K562 (cell line): ENCODE data around the gene NUAK1. TPM values are rescaled to one million over a fixed set of nuclear protein-coding genes. Genes with fewer than 3 reads are reported as not detected.

ENCODE experiments used
- ATAC-seq: fragments of 200-7000 bp; cut with Tn5 transposase; 3 replicates; pipeline ENCODE4 v1.9.1; 2020; ENCODE audit warnings: moderate library complexity
- BruUV-seq: library from RNA; stranded (reverse); fragments of 400-500 nt; replicated peaks from 2 replicates; lab custom pipeline; 2021; lab: Mats Ljungman, UMichigan
- CTCF ChIA-PET: fragments of 300-600 bp; formaldehyde crosslinking; extraction: SDS; loops from one replicate; lab custom pipeline; 2021; ENCODE audit warnings: low intra/inter-chr PET ratio; lab: Yijun Ruan, JAX
- POLR2A ChIA-PET: fragments of 300-600, 350-650 bp; sonication (Branson Sonifier 250); formaldehyde crosslinking; extraction: SDS; loops from one replicate; lab custom pipeline; 2021; ENCODE audit warnings: antibody characterized with exemption, inconsistent platforms; lab: Yijun Ruan, JAX
- DNase-seq, 4 experiments: peaks; one replicate each; pipeline versions ENCODE4 v3.0.0 to v3.0.0-alpha.2; 2011 to 2018; ENCODE audit warnings: low spot score in 3 of 4, mixed read lengths in 3 of 4; ENCODE audit errors: extremely low read depth in 1 of 4
- FAIRE-seq: peaks from 2 replicates; lab custom pipeline; 2011; peaks lifted over from hg19 to GRCh38; lab: Jason Lieb, UNC
- H2AFZ ChIP-seq: 2 replicates; pipeline ENCODE4 v1.6.0; 2011; ENCODE audit warnings: low read depth, low read length, control low read depth, inconsistent platforms
- H3K27ac ChIP-seq: fragments of 200-600 bp; 3 replicates; pipeline ENCODE4 v1.8.0; 2011; ENCODE audit warnings: low read depth, mild to moderate bottlenecking, control low read depth, inconsistent platforms, low read length, moderate library complexity, mixed read lengths; ENCODE audit errors: extremely low read depth
- H3K27me3 ChIP-seq, 2 experiments: fragments of 300-600 bp in 1 of 2; 2 replicates in 1 of 2; 3 replicates in 1 of 2; pipeline versions ENCODE4 v1.6.0 to v1.8.0; 2011; ENCODE audit warnings: inconsistent platforms in 2 of 2, low read length in 2 of 2, mild to moderate bottlenecking in 1 of 2, mixed read lengths in 1 of 2, moderate library complexity in 1 of 2; ENCODE audit not compliant: control insufficient read depth in 2 of 2, insufficient read depth in 2 of 2
- H3K36me3 ChIP-seq: fragments of 300-600 bp; 3 replicates; pipeline ENCODE4 v1.8.0; 2011; ENCODE audit warnings: mild to moderate bottlenecking, low read length, inconsistent platforms; ENCODE audit not compliant: control insufficient read depth, insufficient read depth
- H3K4me1 ChIP-seq, 2 experiments: fragments of 200-600 bp in 1 of 2; replicated peaks in 1 of 2; 2 replicates in 1 of 2; 3 replicates in 1 of 2; pipeline versions ENCODE4 v1.5.1 to v1.8.0; 2011; ENCODE audit warnings: inconsistent platforms in 2 of 2, low read length in 2 of 2, mild to moderate bottlenecking in 1 of 2, mixed read lengths in 1 of 2, moderate library complexity in 1 of 2; ENCODE audit not compliant: control insufficient read depth in 2 of 2, insufficient read depth in 2 of 2
- H3K4me2 ChIP-seq: 2 replicates; pipeline ENCODE4 v1.6.1; 2011; ENCODE audit warnings: low read length, control low read depth, inconsistent platforms, mixed read lengths; ENCODE audit not compliant: insufficient read depth
- H3K4me3 ChIP-seq: fragments of 200-600 bp; sonication (generic), shearing (Covaris generic); 2 replicates; pipeline ENCODE4 v1.5.1; 2016; ENCODE audit warnings: control low read depth, inconsistent platforms
- H3K79me2 ChIP-seq: fragments of 200-600 bp; 3 replicates; pipeline ENCODE4 v1.8.0; 2011; ENCODE audit warnings: low read length, inconsistent platforms; ENCODE audit not compliant: control insufficient read depth, insufficient read depth
- H3K9ac ChIP-seq, 2 experiments: 2 replicates each; pipeline versions ENCODE4 v1.6.0 to v1.6.1; 2011; ENCODE audit warnings: low read depth in 2 of 2, low read length in 2 of 2, control low read depth in 1 of 2, inconsistent platforms in 1 of 2, mild to moderate bottlenecking in 1 of 2, mixed read lengths in 1 of 2; ENCODE audit not compliant: insufficient read depth in 1 of 2
- H3K9me1 ChIP-seq: one replicate; pipeline ENCODE4 v1.6.0; 2011; ENCODE audit warnings: inconsistent platforms, mild to moderate bottlenecking, low read length, moderate library complexity; ENCODE audit not compliant: control insufficient read depth, insufficient read depth
- H3K9me3 ChIP-seq: replicated peaks from 2 replicates; pipeline ENCODE4 v1.5.1; 2011; ENCODE audit warnings: low read depth, low read length, inconsistent platforms; ENCODE audit not compliant: control insufficient read depth, insufficient read depth
- H4K20me1 ChIP-seq: replicated peaks from 2 replicates; pipeline ENCODE4 v1.6.1; 2011; ENCODE audit warnings: low read length, inconsistent platforms, mixed read lengths; ENCODE audit not compliant: control insufficient read depth, insufficient read depth
- CCAR2 ChIP-seq: fragments of 200-400 bp; formaldehyde crosslinking; IDR thresholded peaks from 2 replicates; pipeline ENCODE4 v1.6.1; 2017; ENCODE audit warnings: mild to moderate bottlenecking, low read depth, low read length
- DNMT1 ChIP-seq: fragments of 450-650 bp; IDR thresholded peaks from 2 replicates; pipeline ENCODE4 v1.6.1; 2016; ENCODE audit warnings: antibody characterized with exemption, mild to moderate bottlenecking
- KLF13 ChIP-seq: fragments of 450-650 bp; IDR thresholded peaks from 2 replicates; pipeline ENCODE4 v1.6.1; 2016; ENCODE audit warnings: missing genetic modification characterization, low read depth, mild to moderate bottlenecking, missing compliant biosample characterization, moderate library complexity, borderline replicate concordance
- MTA1 ChIP-seq: fragments of 450-650 bp; IDR thresholded peaks from 2 replicates; pipeline ENCODE4 v1.6.1; 2017; ENCODE audit warnings: borderline replicate concordance
- MXI1 ChIP-seq: IDR thresholded peaks from 2 replicates; pipeline ENCODE4 v1.6.1; 2011; ENCODE audit warnings: low read depth, mild to moderate bottlenecking, improper control_type of control experiment, low read length
- NR3C1 ChIP-seq: sonication (generic); formaldehyde crosslinking; IDR thresholded peaks from 2 replicates; pipeline ENCODE4 v1.8.1; 2022; ENCODE audit warnings: missing genetic modification reagents
- NR4A1 ChIP-seq, 2 experiments: fragments of 250-450 bp in 1 of 2; fragments of 450-650 bp in 1 of 2; sonication (Bioruptor Pico) in 1 of 2; IDR thresholded peaks; 2 replicates each; pipeline versions ENCODE4 v1.4.0 to v1.6.1; 2016 to 2020; ENCODE audit warnings: mild to moderate bottlenecking in 2 of 2, missing compliant biosample characterization in 1 of 2, missing genetic modification characterization in 1 of 2, moderate library complexity in 1 of 2
- SAP30 ChIP-seq: fragments of 200-600 bp; sonication (generic); IDR thresholded peaks from 2 replicates; pipeline ENCODE4 v1.6.1; 2012; ENCODE audit warnings: borderline replicate concordance, low read depth, mild to moderate bottlenecking, moderate library complexity, low read length, control low read depth, inconsistent platforms; ENCODE audit not compliant: insufficient read depth, poor library complexity, severe bottlenecking
- SIN3B ChIP-seq: fragments of 450-650 bp; IDR thresholded peaks from 2 replicates; pipeline ENCODE4 v1.6.1; 2017; ENCODE audit warnings: low read depth, mild to moderate bottlenecking, moderate library complexity
- ZFP36 ChIP-seq: fragments of 150-350 bp; IDR thresholded peaks from 2 replicates; pipeline ENCODE4 v1.6.1; 2018; ENCODE audit warnings: low read length, low read depth; ENCODE audit not compliant: partially characterized antibody
- ZNF12 ChIP-seq: sonication (generic); formaldehyde crosslinking; IDR thresholded peaks from 2 replicates; pipeline ENCODE4 v1.4.0; 2020; ENCODE audit warnings: mild to moderate bottlenecking, missing genetic modification reagents
- ZNF134 ChIP-seq: fragments of 250-450 bp; sonication (Bioruptor Pico); conservative IDR thresholded peaks from 2 replicates; pipeline ENCODE4 v1.4.0; 2020
- ZNF764 ChIP-seq: fragments of 250-450 bp; sonication (Bioruptor Pico); IDR thresholded peaks from 2 replicates; pipeline ENCODE4 v1.4.0; 2020; ENCODE audit warnings: low read depth, mild to moderate bottlenecking, moderate library complexity
- WGBS: fragments of 100-300 bp; shearing (Covaris generic); methylation state at CpG from one replicate; pipeline ENCODE4 v1.1.6; 2016; ENCODE audit warnings: low coverage, mixed read lengths; ENCODE audit not compliant: insufficient coverage; ENCODE audit errors: missing lambda C conversion rate; 5-methylcytosine and 5-hydroxymethylcytosine counted together
- in situ Hi-C: fragments of 300-500 bp; cut with MboI; formaldehyde crosslinking; loops from 4 replicates; pipeline ENCODE4 v1.15.0; 2018; ENCODE audit warnings: inconsistent platforms, mixed read lengths
- intact Hi-C: fragments of 100-400 bp; cut with micrococcal nuclease; formaldehyde crosslinking; loops from 2 replicates; pipeline ENCODE4 v1.14.2; 2022
- polyA plus RNA-seq, 8 experiments: library from polyadenylated mRNA; depleted of rRNA in 4 of 8; stranded (reverse) in 5 of 8; unstranded in 3 of 8; fragments of >200 nt; fragmentation: Nextera tagmentation in 2 of 8; fragmentation: Illumina TruSeq in 1 of 8; extraction: Ambion mirVana in 2 of 8; extraction: Trizol in 1 of 8; gene quantifications; 2 replicates each; pipeline versions ENCODE4 v1.2.1 to v1.2.3, GENCODE V29; 2011 to 2014; ENCODE audit warnings: inconsistent platforms in 1 of 8, missing spikeins in 1 of 8
- total RNA-seq, 7 experiments: library from RNA; depleted of rRNA in 6 of 7; stranded (reverse); fragments of >200 nt in 6 of 7; fragmentation: Illumina TruSeq in 2 of 7; extraction: Trizol in 2 of 7; gene quantifications; 2 replicates each; pipeline versions ENCODE4 v1.2.1 to v1.2.3, GENCODE V29; 2011 to 2021; ENCODE audit warnings: low replicate concordance in 1 of 7
- TF ChIP-seq, protein P1 (sequence below): fragments of 250-450 bp; sonication (Bioruptor Pico); IDR thresholded peaks from 2 replicates; pipeline ENCODE4 v1.8.0; 2022; ENCODE audit warnings: inconsistent platforms
- TF ChIP-seq, protein P2 (sequence below): fragments of 450-650 bp; conservative IDR thresholded peaks from 2 replicates; pipeline ENCODE4 v1.6.1; 2016; ENCODE audit warnings: missing genetic modification characterization, low read depth, mild to moderate bottlenecking, control low read depth, missing compliant biosample characterization
- TF ChIP-seq, protein P3 (sequence below): fragments of 450-650 bp; formaldehyde crosslinking; conservative IDR thresholded peaks from 2 replicates; pipeline ENCODE4 v1.4.0; 2022; ENCODE audit warnings: mild to moderate bottlenecking, missing genetic modification characterization

The NUAK1 gene
- total and polyA plus RNA-seq, 9 of the 15 experiments (the other 6 are each of a cell fraction or from before 2014, with no cell fraction given), result 0.02 TPM; not detected in 8

DNA sequence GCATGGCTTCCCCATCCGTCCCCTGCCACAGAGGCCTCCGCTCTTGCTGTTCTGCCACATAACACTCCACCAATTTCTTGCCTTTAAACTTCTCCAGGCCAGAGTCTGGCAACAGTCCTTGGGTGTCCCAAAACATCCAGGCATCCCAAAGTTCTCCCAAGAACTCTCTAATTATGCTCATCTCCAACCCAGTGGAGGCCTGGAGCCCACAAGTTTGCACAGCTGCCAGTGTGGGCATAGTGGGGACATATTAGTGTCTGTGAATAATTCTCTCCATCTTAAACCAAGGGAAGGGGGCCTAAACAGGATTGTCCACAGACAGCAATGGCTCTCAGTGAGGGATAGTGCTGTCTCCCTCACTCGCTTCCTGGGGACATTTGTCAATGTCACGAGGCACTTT is 124.8 kb downstream of the NUAK1 start:
- Histone ChIP-seq H3K9me1 (no peaks in the 10 kb centered on the region), H3K9ac (no peak overlapping the region), H3K4me1 (no peaks in the 10 kb centered on the region), H3K27me3 (no peaks in the 10 kb centered on the region; a peak in 1 of 5 replicates), H3K36me3 (no peaks in the 10 kb centered on the region), H3K9me3 (no peaks in the 10 kb centered on the region), H3K4me2 (no peak overlapping the region), H4K20me1 (no peaks in the 10 kb centered on the region), H2AFZ (no peak overlapping the region), H3K79me2 (no peaks in the 10 kb centered on the region), H3K27ac (no peak overlapping the region), H3K4me3 (no peak overlapping the region)
- DNase-seq (no peak), ATAC-seq (no peak), FAIRE-seq (no peak)
- POLR2A ChIA-PET, result no interaction called here
- in situ Hi-C loops (no loop called here), intact Hi-C loops (no loop called here)
- WGBS, result 6% methylated on average over 4 of the region's 4 CpGs
- BruUV-seq, result no TSS peak
- CTCF ChIA-PET, result no interaction called here
- TF ChIP-seq CCAR2 (no peak), KLF13 (tag) (no peak), ZNF134 (CRISPR knock-in tag) (no peak), ZNF12 (CRISPR knock-in tag) (no peak), NR3C1 (no peak), NR4A1 (CRISPR knock-in tag; IDR thresholded peaks at IDR 0.05) (no peak), NR4A1 (tag; IDR thresholded peaks at IDR 0.05) (no peak), MTA1 (no peak), SIN3B (no peak), MXI1 (no peak), ZNF764 (CRISPR knock-in tag) (no peak), SAP30 (no peak), DNMT1 (no peak), ZFP36 (no peak)
- TF ChIP-seq, protein P1, sequence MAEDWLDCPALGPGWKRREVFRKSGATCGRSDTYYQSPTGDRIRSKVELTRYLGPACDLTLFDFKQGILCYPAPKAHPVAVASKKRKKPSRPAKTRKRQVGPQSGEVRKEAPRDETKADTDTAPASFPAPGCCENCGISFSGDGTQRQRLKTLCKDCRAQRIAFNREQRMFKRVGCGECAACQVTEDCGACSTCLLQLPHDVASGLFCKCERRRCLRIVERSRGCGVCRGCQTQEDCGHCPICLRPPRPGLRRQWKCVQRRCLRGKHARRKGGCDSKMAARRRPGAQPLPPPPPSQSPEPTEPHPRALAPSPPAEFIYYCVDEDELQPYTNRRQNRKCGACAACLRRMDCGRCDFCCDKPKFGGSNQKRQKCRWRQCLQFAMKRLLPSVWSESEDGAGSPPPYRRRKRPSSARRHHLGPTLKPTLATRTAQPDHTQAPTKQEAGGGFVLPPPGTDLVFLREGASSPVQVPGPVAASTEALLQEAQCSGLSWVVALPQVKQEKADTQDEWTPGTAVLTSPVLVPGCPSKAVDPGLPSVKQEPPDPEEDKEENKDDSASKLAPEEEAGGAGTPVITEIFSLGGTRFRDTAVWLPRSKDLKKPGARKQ (CRISPR knock-in tag), result no peak
- TF ChIP-seq, protein P2, sequence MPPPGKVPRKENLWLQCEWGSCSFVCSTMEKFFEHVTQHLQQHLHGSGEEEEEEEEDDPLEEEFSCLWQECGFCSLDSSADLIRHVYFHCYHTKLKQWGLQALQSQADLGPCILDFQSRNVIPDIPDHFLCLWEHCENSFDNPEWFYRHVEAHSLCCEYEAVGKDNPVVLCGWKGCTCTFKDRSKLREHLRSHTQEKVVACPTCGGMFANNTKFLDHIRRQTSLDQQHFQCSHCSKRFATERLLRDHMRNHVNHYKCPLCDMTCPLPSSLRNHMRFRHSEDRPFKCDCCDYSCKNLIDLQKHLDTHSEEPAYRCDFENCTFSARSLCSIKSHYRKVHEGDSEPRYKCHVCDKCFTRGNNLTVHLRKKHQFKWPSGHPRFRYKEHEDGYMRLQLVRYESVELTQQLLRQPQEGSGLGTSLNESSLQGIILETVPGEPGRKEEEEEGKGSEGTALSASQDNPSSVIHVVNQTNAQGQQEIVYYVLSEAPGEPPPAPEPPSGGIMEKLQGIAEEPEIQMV, result no peak
- TF ChIP-seq, protein P3, sequence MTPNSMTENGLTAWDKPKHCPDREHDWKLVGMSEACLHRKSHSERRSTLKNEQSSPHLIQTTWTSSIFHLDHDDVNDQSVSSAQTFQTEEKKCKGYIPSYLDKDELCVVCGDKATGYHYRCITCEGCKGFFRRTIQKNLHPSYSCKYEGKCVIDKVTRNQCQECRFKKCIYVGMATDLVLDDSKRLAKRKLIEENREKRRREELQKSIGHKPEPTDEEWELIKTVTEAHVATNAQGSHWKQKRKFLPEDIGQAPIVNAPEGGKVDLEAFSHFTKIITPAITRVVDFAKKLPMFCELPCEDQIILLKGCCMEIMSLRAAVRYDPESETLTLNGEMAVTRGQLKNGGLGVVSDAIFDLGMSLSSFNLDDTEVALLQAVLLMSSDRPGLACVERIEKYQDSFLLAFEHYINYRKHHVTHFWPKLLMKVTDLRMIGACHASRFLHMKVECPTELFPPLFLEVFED (CRISPR knock-in tag), result no peak
